IMR-90 (cell line): ENCODE results near the gene GPC5.
"Not testable (repeated sequence)": the region's sequence is repeated elsewhere in the genome, so short reads cannot be mapped to it uniquely, and the experiment has no call there.

Experiments used
- BHLHE40 ChIP-seq: fragments of 150-350 bp; IDR thresholded peaks from 2 replicates; pipeline ENCODE4 v1.6.1; 2016; ENCODE audit warnings: mild to moderate bottlenecking, low read depth, low read length
- CHD1 ChIP-seq: IDR thresholded peaks from 2 replicates; pipeline ENCODE4 v1.6.1; 2012; ENCODE audit warnings: low read depth, low read length, improper control_type of control experiment
- FOS ChIP-seq: fragments of 150-350 bp; IDR thresholded peaks from 2 replicates; pipeline ENCODE4 v1.6.1; 2016; ENCODE audit warnings: low read depth, low read length
- MAFK ChIP-seq: IDR thresholded peaks from 2 replicates; pipeline ENCODE4 v1.6.1; 2012; ENCODE audit warnings: low read depth, low read length, improper control_type of control experiment
- MAZ ChIP-seq: IDR thresholded peaks from 2 replicates; pipeline ENCODE4 v1.6.1; 2012; ENCODE audit warnings: low read depth, mild to moderate bottlenecking, low read length, improper control_type of control experiment, moderate library complexity, borderline replicate concordance
- MXI1 ChIP-seq: IDR thresholded peaks from 2 replicates; pipeline ENCODE4 v1.6.1; 2012; ENCODE audit warnings: low read depth, mild to moderate bottlenecking, low read length, moderate library complexity, borderline replicate concordance
- NFE2L2 ChIP-seq: fragments of 150-350 bp; IDR thresholded peaks from 2 replicates; pipeline ENCODE4 v1.6.1; 2016; ENCODE audit warnings: low read depth, mild to moderate bottlenecking, low read length
- POLR2A ChIP-seq: IDR thresholded peaks from 2 replicates; pipeline ENCODE4 v1.6.1; 2012; ENCODE audit warnings: mild to moderate bottlenecking, low read depth, low read length
- RAD21 ChIP-seq: IDR thresholded peaks from 2 replicates; pipeline ENCODE4 v1.6.1; 2012; ENCODE audit warnings: low read length, improper control_type of control experiment
- RCOR1 ChIP-seq: IDR thresholded peaks from 2 replicates; pipeline ENCODE4 v1.6.1; 2012; ENCODE audit warnings: mild to moderate bottlenecking, low read length, improper control_type of control experiment; ENCODE audit not compliant: insufficient replicate concordance
- SMC3 ChIP-seq: fragments of 150-350 bp; IDR thresholded peaks from 2 replicates; pipeline ENCODE4 v1.6.1; 2016; ENCODE audit warnings: low read depth, mild to moderate bottlenecking, antibody characterized with exemption, low read length, moderate library complexity
- TF ChIP-seq, protein P1 (sequence below): conservative IDR thresholded peaks from 2 replicates; pipeline ENCODE4 v1.5.1; 2012; ENCODE audit warnings: mild to moderate bottlenecking, low read depth, low read length, improper control_type of control experiment
- TF ChIP-seq, protein P2 (sequence below): fragments of 150-350 bp; IDR thresholded peaks from 2 replicates; pipeline ENCODE4 v1.6.1; 2016; ENCODE audit warnings: low read depth, mild to moderate bottlenecking, low read length, moderate library complexity, borderline replicate concordance

DNA sequence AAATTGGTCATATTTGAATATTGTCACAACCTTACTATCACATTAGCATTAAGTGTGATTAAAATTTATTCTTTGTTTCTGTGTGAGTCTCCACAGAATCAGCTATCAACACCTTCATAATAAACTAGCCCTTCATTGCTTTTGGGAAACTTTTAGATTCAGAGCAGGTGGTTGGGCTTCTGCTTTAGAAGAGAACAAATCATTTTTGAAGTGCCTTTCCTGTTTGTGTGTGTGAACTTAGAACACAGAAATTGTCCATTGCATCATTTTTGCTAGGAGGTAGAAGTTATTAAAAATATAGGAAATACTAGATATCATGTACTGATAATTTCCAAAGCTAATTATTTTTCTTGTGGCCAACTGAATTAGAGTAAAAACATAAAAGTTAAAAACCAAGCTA, 500.6 kb downstream of the GPC5 start:
- not testable (repeated sequence) for TF ChIP-seq SMC3, NFE2L2, POLR2A, MAZ, BHLHE40, RAD21, MAFK, MXI1, FOS, CHD1, RCOR1
- TF ChIP-seq, protein P1, sequence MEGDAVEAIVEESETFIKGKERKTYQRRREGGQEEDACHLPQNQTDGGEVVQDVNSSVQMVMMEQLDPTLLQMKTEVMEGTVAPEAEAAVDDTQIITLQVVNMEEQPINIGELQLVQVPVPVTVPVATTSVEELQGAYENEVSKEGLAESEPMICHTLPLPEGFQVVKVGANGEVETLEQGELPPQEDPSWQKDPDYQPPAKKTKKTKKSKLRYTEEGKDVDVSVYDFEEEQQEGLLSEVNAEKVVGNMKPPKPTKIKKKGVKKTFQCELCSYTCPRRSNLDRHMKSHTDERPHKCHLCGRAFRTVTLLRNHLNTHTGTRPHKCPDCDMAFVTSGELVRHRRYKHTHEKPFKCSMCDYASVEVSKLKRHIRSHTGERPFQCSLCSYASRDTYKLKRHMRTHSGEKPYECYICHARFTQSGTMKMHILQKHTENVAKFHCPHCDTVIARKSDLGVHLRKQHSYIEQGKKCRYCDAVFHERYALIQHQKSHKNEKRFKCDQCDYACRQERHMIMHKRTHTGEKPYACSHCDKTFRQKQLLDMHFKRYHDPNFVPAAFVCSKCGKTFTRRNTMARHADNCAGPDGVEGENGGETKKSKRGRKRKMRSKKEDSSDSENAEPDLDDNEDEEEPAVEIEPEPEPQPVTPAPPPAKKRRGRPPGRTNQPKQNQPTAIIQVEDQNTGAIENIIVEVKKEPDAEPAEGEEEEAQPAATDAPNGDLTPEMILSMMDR, result not testable (repeated sequence)
- TF ChIP-seq, protein P2, sequence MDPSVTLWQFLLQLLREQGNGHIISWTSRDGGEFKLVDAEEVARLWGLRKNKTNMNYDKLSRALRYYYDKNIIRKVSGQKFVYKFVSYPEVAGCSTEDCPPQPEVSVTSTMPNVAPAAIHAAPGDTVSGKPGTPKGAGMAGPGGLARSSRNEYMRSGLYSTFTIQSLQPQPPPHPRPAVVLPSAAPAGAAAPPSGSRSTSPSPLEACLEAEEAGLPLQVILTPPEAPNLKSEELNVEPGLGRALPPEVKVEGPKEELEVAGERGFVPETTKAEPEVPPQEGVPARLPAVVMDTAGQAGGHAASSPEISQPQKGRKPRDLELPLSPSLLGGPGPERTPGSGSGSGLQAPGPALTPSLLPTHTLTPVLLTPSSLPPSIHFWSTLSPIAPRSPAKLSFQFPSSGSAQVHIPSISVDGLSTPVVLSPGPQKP, result not testable (repeated sequence)
